GM12801 (cell line): Measurements from ENCODE around the gene U2AF2.

Source experiments
- CTCF ChIP-seq: IDR thresholded peaks from one replicate; pipeline ENCODE4 v1.5.1; 2011; ENCODE audit warnings: control low read depth; ENCODE audit not compliant: insufficient read length; ENCODE audit errors: extremely low read depth

Gene U2AF2

GRCh38 chr19:55683449-55684261 lies 28.8 kb downstream of the U2AF2 start:
- TF ChIP-seq CTCF = no peak

- no peak for TF ChIP-seq CTCF
Observed at GRCh38 chr19:55684946-55685681, 30.3 kb downstream of the U2AF2 start.

GRCh38 chr19:55685776-55686175 lies 30.9 kb downstream of the U2AF2 start:
- no peak for TF ChIP-seq CTCF

GRCh38 chr19:55686311-55687050 lies 31.6 kb downstream of the U2AF2 start:
- TF ChIP-seq CTCF = no peak

- TF ChIP-seq CTCF = no peak
Observed at GRCh38 chr19:55687281-55688201, 32.7 kb downstream of the U2AF2 start.

GRCh38 chr19:55688422-55689218 lies 33.8 kb downstream of the U2AF2 start:
- TF ChIP-seq CTCF = no peak
